NCI-H1105 treated with DMSO at 0.1 percent for 48 hours (cell line): ENCODE measurements around the gene RNF111.
A peak's percentile ranks its signal among the peaks of the same experiment; 100 is the strongest.
"Not testable (repeated sequence)": the region's sequence is repeated elsewhere in the genome, so short reads cannot be mapped to it uniquely, and the experiment has no call there.

Source experiments
- DNase-seq: peaks from one replicate; lab custom pipeline; 2025; lab: John Stamatoyannopoulos, UW

The RNF111 gene

DNA sequence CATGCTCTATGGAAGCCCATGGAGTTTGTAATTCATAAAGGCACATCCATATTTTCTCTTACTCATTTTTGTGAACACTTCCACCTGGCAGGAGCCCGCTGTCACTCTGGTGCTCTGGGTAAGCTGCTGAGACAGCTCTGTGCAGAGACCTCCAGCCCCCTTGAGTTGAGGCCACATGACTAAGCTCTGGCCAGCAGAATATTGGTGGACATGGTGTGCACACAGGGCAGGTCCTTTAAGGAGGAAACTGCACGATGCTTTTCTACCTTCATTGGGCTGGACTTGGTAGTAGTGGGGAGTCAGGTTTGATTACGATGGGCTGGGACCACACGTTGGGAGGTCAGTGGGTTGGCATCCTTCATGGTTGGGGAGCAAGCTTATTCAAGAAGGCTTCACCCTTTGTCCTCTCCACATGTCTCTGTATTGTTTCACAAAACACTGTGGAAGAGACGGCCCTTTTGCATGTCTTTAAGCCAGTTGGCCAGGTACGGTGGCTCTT lies 146.5 kb downstream of the RNF111 start:
- DNase-seq, result no peak

- DNase-seq, result no peak
Measured at GRCh38 chr15:59137566-59137965, 150.1 kb downstream of the RNF111 start.

DNA sequence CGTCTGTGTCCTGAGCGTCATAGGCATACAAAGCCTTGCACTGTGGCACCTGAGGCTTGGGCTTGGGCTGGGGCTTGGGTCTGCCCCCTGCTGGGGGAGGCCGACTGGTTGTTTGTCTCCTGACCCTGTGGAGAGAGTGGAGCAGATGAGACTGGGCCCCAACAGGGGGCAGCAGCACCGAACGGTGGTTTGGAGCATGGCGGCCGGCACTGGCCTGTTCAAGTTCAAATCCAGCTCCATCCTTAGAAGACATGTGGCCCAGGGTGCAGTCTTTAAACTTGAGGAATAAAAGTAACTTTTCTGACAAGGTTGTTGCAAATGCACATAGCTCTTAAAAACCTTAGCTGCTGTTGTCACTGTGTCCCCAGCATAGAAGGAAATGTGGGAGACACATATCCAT lies 150.8 kb downstream of the RNF111 start:
- DNase-seq, result peak; percentile 47

DNA sequence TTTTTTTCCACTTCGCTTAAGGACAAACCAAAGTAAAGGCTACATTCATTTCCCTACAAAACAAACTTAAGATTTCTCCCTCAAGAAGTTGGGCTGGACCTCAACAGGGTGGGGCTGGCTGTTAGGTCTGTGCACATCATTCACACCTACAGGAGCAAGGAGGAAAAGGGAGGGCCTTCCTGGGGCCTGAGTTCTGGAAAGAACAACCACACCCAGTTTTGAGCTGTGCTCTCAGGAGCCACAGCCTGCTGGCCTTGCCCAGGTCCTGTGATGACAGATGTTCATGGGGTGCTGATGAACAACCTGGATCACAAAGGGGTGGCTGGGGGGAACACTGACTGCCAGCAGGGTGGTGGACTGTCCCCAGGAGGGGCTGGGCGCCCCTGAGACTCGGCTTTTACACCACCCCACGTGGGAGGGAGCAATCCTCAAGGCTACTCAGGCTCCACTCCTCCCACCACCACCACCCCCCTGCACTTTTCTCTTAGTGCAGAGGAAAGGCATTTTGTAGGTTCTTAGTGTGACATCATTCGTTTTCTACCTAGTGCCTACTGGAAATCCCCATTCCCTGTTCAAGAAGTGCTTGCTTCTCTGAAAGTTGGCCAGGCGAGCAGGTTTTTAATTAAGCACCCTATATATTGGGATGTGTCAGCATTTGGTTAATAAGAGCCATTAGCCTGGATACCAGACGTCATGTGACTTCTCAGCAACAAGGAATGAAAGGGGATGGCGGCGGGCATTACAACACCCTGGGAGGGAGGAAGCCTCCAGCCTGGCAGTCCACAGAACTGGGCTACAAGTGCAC lies 153.2 kb downstream of the RNF111 start:
- DNase-seq, result no peak

DNA sequence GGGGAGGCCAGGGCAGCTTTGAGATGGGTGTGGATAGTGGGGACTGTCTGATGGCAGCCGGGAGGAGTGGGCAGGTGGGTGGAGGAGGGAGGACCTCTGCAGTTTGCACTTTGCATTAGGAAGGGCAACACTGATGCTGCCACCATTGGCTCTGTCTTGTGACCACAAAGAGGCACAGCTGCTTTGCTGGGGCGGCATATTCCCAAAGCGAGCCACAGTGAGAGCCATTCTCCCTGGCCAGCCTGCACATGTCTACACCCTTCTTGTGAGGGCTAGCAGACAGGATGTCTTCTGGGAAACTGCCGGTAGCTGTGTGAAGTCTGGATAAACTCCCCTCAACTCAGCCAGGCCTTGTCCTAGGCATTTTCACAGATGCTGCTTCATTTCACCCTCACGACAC lies 155.8 kb downstream of the RNF111 start:
- no peak for DNase-seq

DNA sequence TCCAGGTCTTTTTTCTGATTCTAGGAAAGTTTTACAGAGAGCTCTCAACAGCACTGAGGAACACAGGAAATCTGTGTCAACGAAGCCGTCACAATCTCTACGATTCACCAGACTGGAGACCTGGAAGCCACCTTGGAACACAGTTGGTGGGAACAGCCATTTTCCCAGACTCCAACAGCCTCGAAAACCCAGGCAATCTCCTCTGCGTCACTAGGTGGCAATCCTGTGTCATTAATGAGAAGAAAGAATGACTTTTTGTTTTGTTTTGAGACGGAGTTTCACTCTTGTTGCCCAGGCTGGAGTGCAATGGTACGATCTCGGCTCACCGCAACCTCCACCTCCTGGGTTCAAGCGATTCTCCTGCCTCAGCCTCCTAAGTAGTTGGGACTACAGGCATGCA lies 157.1 kb downstream of the RNF111 start:
- DNase-seq, result not testable (repeated sequence)
